NCI-H524 (cell line): ENCODE measurements around the gene IKZF3.
"Not testable (repeated sequence)": the region's sequence is repeated elsewhere in the genome, so short reads cannot be mapped to it uniquely, and the experiment has no call there.

ENCODE experiments used
- DNase-seq, 2 experiments: peaks; one replicate each; lab custom pipeline; 2025; lab: John Stamatoyannopoulos, UW

Gene IKZF3

GRCh38 chr17:39754958-39755553, 109.1 kb downstream of the IKZF3 start:
- peak; percentile 30 to 78 for DNase-seq

DNA sequence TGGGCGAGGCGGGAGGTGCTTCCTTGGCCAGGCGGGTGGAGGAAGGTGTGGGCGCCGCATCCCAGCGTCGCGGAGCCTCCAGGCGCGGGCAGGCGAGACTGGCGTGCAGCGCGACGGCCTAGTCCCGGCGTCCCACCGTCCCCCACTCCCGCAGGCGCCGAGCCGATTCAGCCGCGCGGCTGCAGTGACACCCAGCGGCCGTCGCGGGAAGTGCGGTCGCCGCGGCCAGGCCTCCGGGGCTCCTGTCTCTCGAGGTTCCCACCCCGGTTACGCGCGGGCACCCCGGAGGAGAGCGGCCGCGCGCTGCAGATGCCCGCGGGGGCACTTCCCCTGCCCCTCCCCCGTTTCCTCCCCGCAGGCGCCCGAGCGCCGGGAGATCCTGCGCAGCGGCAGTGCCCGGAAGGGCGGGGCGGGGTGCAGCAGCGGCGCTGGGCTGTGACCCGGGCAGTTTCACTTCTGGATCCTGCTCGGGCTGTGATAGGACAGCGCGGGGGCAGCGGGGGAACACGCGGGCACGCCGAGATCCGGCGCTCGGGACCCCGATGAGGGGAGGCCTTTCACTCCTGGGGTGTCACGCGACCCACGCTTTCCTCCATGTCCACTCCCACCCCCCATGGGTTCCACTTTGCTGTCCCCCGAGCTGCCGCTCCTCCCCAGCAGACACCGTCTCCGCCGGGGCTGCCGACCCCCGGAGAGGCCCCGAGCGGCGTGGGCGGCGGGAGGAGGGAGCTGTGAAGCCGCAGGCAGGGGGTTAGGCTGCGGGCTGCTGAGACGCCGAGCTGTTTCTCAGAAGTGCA, 109.8 kb downstream of the IKZF3 start:
- DNase-seq = peak; percentile 79 to 91

- peak; percentile 52 to 73 for DNase-seq
Measured at GRCh38 chr17:39753514-39754160, 110.5 kb downstream of the IKZF3 start.

DNA sequence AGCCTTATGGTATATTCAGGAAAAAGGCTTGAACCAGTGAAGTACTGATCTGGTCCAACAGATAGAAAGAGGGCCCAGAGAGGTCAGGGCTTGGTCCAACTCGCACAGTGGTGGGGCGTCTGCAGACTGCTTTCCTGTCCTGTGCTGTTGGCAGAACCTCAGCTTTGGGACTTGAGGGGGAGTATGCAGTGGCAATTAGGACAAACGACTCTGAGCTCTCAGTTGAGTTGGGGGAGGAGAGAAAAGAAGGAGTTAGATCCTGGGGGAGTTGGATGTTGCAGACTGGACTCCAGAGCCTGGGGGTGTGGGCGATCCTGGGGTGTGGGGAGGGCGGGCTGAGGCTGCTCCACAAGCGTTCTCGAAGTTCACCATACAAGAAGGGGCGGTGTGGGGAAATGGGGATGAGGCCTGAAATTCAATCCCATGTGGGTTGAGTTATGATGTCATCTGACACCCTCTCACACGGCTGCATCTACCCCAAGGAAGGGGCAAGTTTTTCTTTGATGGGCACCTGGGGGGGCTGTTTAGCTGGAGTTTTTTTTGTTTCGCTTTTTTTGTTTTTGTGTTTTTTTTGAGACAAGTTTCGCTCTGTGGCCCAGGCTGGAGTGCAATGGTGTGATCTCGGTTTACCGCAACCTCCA, 111.8 kb downstream of the IKZF3 start:
- no peak for DNase-seq

- no peak for DNase-seq
Measured at GRCh38 chr17:39751637-39752036, 112.5 kb downstream of the IKZF3 start.

GRCh38 chr17:39751016-39751543, 113.0 kb downstream of the IKZF3 start:
- no peak for DNase-seq

DNA sequence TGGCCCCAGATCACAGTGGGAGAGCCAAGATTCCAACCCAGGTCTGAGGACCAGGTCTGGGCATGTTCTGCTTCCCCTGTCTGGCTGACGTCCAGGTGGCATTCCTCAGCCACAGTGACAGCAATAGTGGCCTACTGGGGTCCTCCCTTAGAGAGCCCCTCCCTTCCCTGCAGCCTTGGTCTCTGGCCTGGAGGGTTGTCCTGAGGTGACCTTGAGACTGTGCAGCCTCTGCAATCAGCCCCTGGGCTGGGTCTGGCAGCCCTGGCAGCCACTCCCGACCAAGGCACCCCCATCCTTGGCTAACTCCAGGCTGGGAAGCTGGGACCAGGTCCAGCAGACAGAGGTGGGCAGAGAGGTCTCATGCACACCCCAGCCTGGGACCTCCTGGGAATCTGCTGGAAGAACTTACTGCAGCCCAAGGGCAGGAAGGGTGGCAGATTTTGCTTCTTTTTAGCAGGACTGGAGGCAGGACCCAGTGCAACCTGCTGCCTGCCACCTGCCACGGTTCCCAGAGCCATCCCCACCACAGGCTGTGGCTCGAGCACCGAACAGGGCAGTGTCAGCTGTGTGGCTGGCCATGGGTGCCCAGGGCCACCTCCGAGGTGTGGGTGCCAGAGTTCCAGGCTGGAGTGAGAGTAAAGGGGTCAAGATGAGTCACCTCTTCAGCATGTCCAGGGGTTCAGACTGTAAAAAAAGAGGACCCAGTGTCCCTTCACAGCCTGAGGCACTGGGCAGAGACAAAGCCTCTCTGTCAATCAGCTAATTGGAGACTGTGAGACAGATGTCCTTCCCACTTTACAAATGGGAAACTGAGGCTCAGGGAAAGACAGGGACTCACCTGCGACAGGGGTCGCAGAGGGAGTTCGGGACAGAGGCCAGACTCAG, 113.7 kb downstream of the IKZF3 start:
- DNase-seq = no peak

DNA sequence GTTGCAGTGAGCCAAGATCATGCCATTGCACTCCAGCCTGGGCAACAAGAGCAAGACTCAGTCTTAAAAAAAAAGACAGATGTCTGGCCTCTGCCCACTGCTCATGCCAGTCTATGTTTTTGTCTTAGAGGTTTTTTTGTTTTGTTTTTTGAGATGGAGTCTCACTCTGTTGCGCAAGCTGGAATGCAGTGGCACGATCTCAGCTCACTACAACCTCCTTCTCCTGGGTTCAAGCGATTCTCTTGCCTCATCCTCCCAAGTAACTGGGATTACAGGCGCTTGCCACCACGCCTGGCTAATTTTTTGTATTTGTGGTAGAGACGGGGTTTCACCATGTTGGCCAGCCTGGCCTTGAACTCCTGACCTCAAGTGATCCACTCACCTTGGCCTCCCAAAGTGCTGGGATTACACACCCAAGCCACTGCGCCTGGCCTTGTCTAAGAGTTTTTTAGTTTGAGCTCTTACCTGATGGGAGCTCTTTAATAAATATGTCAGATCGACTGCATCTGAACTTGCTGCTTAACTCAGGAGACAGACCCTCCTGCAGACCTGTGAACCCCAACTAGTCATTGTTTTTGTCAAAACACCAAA, 115.6 kb downstream of the IKZF3 start:
- DNase-seq = not testable (repeated sequence)

- no peak for DNase-seq
Measured at GRCh38 chr17:39747745-39748144, 116.4 kb downstream of the IKZF3 start.

DNA sequence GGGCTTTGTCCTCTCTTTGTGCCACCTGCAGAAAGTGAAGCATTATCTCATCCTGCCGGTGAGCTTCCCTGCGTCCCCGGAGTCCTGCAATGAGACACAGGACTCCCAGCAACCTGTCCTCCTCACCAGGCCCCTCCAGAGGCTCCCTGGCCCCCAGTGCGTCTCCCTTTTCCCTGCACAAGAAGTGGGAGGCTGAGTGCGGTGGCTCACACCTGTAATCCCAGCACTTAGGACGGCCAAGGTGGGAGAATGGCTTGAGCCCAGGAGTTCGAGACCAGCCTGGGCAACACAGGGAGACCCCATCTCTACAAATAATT, 118.0 kb downstream of the IKZF3 start:
- DNase-seq = no peak

GRCh38 chr17:39745335-39746144, 118.6 kb downstream of the IKZF3 start:
- DNase-seq = no peak

DNA sequence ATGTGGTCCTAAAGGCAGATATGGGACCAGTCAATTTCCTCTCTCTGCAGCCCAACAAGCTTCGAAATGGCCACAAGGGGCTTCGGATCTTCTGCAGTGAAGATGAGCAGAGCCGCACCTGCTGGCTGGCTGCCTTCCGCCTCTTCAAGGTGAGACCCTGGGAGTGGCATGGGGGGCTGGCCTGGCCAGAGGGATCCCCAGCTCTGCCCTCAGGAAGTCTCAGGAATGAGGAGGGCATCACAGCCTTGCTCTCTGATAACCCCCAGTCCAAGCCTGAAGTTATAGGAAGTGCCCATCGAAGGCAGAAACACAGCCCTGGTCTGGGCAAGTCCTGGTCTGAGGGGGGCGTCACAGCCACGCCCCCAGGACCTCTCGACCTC, 119.3 kb downstream of the IKZF3 start:
- DNase-seq = no peak

GRCh38 chr17:39744075-39744835, 119.9 kb downstream of the IKZF3 start:
- DNase-seq = no peak

- no peak for DNase-seq
Measured at GRCh38 chr17:39742856-39743436, 121.2 kb downstream of the IKZF3 start.

GRCh38 chr17:39742126-39742855, 121.8 kb downstream of the IKZF3 start:
- DNase-seq = no peak

- no peak for DNase-seq
Measured at GRCh38 chr17:39740357-39741111, 123.6 kb downstream of the IKZF3 start.

GRCh38 chr17:39739885-39740356, 124.2 kb downstream of the IKZF3 start:
- DNase-seq = no peak
